K562 (cell line): ENCODE results near the gene BCAS1. TPM values are rescaled to one million over a fixed set of nuclear protein-coding genes. Genes with fewer than 3 reads are reported as not detected.

Source experiments
- ATAC-seq: fragments of 200-7000 bp; cut with Tn5 transposase; 3 replicates; pipeline ENCODE4 v1.9.1; 2020; ENCODE audit warnings: moderate library complexity
- BruUV-seq: library from RNA; stranded (reverse); fragments of 400-500 nt; replicated peaks from 2 replicates; lab custom pipeline; 2021; lab: Mats Ljungman, UMichigan
- CTCF ChIA-PET: fragments of 300-600 bp; formaldehyde crosslinking; extraction: SDS; loops from one replicate; lab custom pipeline; 2021; ENCODE audit warnings: low intra/inter-chr PET ratio; lab: Yijun Ruan, JAX
- POLR2A ChIA-PET: fragments of 300-600, 350-650 bp; sonication (Branson Sonifier 250); formaldehyde crosslinking; extraction: SDS; loops from one replicate; lab custom pipeline; 2021; ENCODE audit warnings: antibody characterized with exemption, inconsistent platforms; lab: Yijun Ruan, JAX
- DNase-seq, 4 experiments: peaks; one replicate each; pipeline versions ENCODE4 v3.0.0 to v3.0.0-alpha.2; 2011 to 2018; ENCODE audit warnings: low spot score in 3 of 4, mixed read lengths in 3 of 4; ENCODE audit errors: extremely low read depth in 1 of 4
- FAIRE-seq: peaks from 2 replicates; lab custom pipeline; 2011; peaks lifted over from hg19 to GRCh38; lab: Jason Lieb, UNC
- H2AFZ ChIP-seq: 2 replicates; pipeline ENCODE4 v1.6.0; 2011; ENCODE audit warnings: low read depth, low read length, control low read depth, inconsistent platforms
- H3K27ac ChIP-seq: fragments of 200-600 bp; 3 replicates; pipeline ENCODE4 v1.8.0; 2011; ENCODE audit warnings: low read depth, mild to moderate bottlenecking, control low read depth, inconsistent platforms, low read length, moderate library complexity, mixed read lengths; ENCODE audit errors: extremely low read depth
- H3K27me3 ChIP-seq, 2 experiments: fragments of 300-600 bp in 1 of 2; 2 replicates in 1 of 2; 3 replicates in 1 of 2; pipeline versions ENCODE4 v1.6.0 to v1.8.0; 2011; ENCODE audit warnings: inconsistent platforms in 2 of 2, low read length in 2 of 2, mild to moderate bottlenecking in 1 of 2, mixed read lengths in 1 of 2, moderate library complexity in 1 of 2; ENCODE audit not compliant: control insufficient read depth in 2 of 2, insufficient read depth in 2 of 2
- H3K36me3 ChIP-seq: fragments of 300-600 bp; 3 replicates; pipeline ENCODE4 v1.8.0; 2011; ENCODE audit warnings: mild to moderate bottlenecking, low read length, inconsistent platforms; ENCODE audit not compliant: control insufficient read depth, insufficient read depth
- H3K4me1 ChIP-seq, 2 experiments: fragments of 200-600 bp in 1 of 2; replicated peaks in 1 of 2; 2 replicates in 1 of 2; 3 replicates in 1 of 2; pipeline versions ENCODE4 v1.5.1 to v1.8.0; 2011; ENCODE audit warnings: inconsistent platforms in 2 of 2, low read length in 2 of 2, mild to moderate bottlenecking in 1 of 2, mixed read lengths in 1 of 2, moderate library complexity in 1 of 2; ENCODE audit not compliant: control insufficient read depth in 2 of 2, insufficient read depth in 2 of 2
- H3K4me2 ChIP-seq: 2 replicates; pipeline ENCODE4 v1.6.1; 2011; ENCODE audit warnings: low read length, control low read depth, inconsistent platforms, mixed read lengths; ENCODE audit not compliant: insufficient read depth
- H3K4me3 ChIP-seq: fragments of 200-600 bp; sonication (generic), shearing (Covaris generic); 2 replicates; pipeline ENCODE4 v1.5.1; 2016; ENCODE audit warnings: control low read depth, inconsistent platforms
- H3K79me2 ChIP-seq: fragments of 200-600 bp; 3 replicates; pipeline ENCODE4 v1.8.0; 2011; ENCODE audit warnings: low read length, inconsistent platforms; ENCODE audit not compliant: control insufficient read depth, insufficient read depth
- H3K9ac ChIP-seq, 2 experiments: 2 replicates each; pipeline versions ENCODE4 v1.6.0 to v1.6.1; 2011; ENCODE audit warnings: low read depth in 2 of 2, low read length in 2 of 2, control low read depth in 1 of 2, inconsistent platforms in 1 of 2, mild to moderate bottlenecking in 1 of 2, mixed read lengths in 1 of 2; ENCODE audit not compliant: insufficient read depth in 1 of 2
- H3K9me1 ChIP-seq: one replicate; pipeline ENCODE4 v1.6.0; 2011; ENCODE audit warnings: inconsistent platforms, mild to moderate bottlenecking, low read length, moderate library complexity; ENCODE audit not compliant: control insufficient read depth, insufficient read depth
- H3K9me3 ChIP-seq: replicated peaks from 2 replicates; pipeline ENCODE4 v1.5.1; 2011; ENCODE audit warnings: low read depth, low read length, inconsistent platforms; ENCODE audit not compliant: control insufficient read depth, insufficient read depth
- H4K20me1 ChIP-seq: replicated peaks from 2 replicates; pipeline ENCODE4 v1.6.1; 2011; ENCODE audit warnings: low read length, inconsistent platforms, mixed read lengths; ENCODE audit not compliant: control insufficient read depth, insufficient read depth
- CBX8 ChIP-seq: fragments of 200-600 bp; sonication (generic); IDR thresholded peaks from 2 replicates; pipeline ENCODE4 v1.6.1; 2012; ENCODE audit warnings: borderline replicate concordance, mixed run types, low read depth, mild to moderate bottlenecking, moderate library complexity, mixed read lengths, low read length, control low read depth, inconsistent platforms; ENCODE audit not compliant: poor library complexity, severe bottlenecking; ENCODE audit errors: extremely low read depth
- EWSR1 ChIP-seq: fragments of 450-650 bp; IDR thresholded peaks from 2 replicates; pipeline ENCODE4 v1.6.1; 2018; ENCODE audit warnings: borderline replicate concordance, mild to moderate bottlenecking, low read depth, moderate library complexity; ENCODE audit not compliant: partially characterized antibody
- HDGF ChIP-seq: fragments of 450-650 bp; IDR thresholded peaks from 2 replicates; pipeline ENCODE4 v1.6.1; 2016
- WGBS: fragments of 100-300 bp; shearing (Covaris generic); methylation state at CpG from one replicate; pipeline ENCODE4 v1.1.6; 2016; ENCODE audit warnings: low coverage, mixed read lengths; ENCODE audit not compliant: insufficient coverage; ENCODE audit errors: missing lambda C conversion rate; 5-methylcytosine and 5-hydroxymethylcytosine counted together
- in situ Hi-C: fragments of 300-500 bp; cut with MboI; formaldehyde crosslinking; loops from 4 replicates; pipeline ENCODE4 v1.15.0; 2018; ENCODE audit warnings: inconsistent platforms, mixed read lengths
- intact Hi-C: fragments of 100-400 bp; cut with micrococcal nuclease; formaldehyde crosslinking; loops from 2 replicates; pipeline ENCODE4 v1.14.2; 2022
- polyA plus RNA-seq, 8 experiments: library from polyadenylated mRNA; depleted of rRNA in 4 of 8; stranded (reverse) in 5 of 8; unstranded in 3 of 8; fragments of >200 nt; fragmentation: Nextera tagmentation in 2 of 8; fragmentation: Illumina TruSeq in 1 of 8; extraction: Ambion mirVana in 2 of 8; extraction: Trizol in 1 of 8; gene quantifications; 2 replicates each; pipeline versions ENCODE4 v1.2.1 to v1.2.3, GENCODE V29; 2011 to 2014; ENCODE audit warnings: inconsistent platforms in 1 of 8, missing spikeins in 1 of 8
- total RNA-seq, 7 experiments: library from RNA; depleted of rRNA in 6 of 7; stranded (reverse); fragments of >200 nt in 6 of 7; fragmentation: Illumina TruSeq in 2 of 7; extraction: Trizol in 2 of 7; gene quantifications; 2 replicates each; pipeline versions ENCODE4 v1.2.1 to v1.2.3, GENCODE V29; 2011 to 2021; ENCODE audit warnings: low replicate concordance in 1 of 7
- TF ChIP-seq, protein P1 (sequence below), 3 experiments: fragments of 200-800 bp in 1 of 3; fragments of 250-450 bp in 1 of 3; fragments of 450-650 bp in 1 of 3; sonication (Bioruptor Pico) in 1 of 3; sonication (Bioruptor generic) in 1 of 3; formaldehyde crosslinking in 1 of 3; IDR thresholded peaks; 2 replicates each; pipeline versions ENCODE4 v1.6.1 to v1.8.0; 2016 to 2022; ENCODE audit warnings: mild to moderate bottlenecking in 2 of 3, missing genetic modification characterization in 2 of 3, missing compliant biosample characterization in 1 of 3, moderate library complexity in 1 of 3

Gene BCAS1
- total and polyA plus RNA-seq, 9 of the 15 experiments (the other 6 are each of a cell fraction or from before 2014, with no cell fraction given), result 0.18 to 2.3 (median 0.93) TPM

DNA sequence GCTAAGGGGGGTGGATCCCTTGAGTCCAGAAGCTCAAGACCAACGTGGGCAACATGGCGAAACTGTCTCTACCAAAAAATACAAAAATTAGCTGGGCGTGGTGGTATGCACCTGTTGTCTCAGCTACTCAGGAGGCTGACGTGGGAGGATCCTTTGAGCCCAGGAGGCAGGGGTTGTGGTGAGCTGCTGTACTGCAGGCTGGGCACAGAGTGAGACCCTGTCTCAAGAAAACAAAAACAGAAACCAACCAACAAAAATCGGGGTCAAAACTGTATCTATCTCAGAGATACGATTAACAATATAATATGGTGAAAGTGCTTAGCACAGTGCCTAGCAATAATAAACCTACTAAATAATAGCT lies 20.7 kb upstream of the BCAS1 start:
- POLR2A ChIA-PET, result interaction anchor here (0.6 kb wide), 1 partner anchor 100 kb away, joined by 3 read pairs; no protein-coding TSS in a partner anchor
- 0% methylated on average over 6 of the region's 6 CpGs for WGBS
- Histone ChIP-seq H3K9me3 (no peaks in the 10 kb centered on the region), H4K20me1 (no peaks in the 10 kb centered on the region), H3K79me2 (no peaks in the 10 kb centered on the region), H2AFZ (no peak overlapping the region), H3K9ac (no peak overlapping the region), H3K4me3 (no peak overlapping the region), H3K27me3 (peaks cover 5 to 10% of the 10 kb centered on the region in 2 experiments; a peak in 3 of 5 replicates), H3K27ac (no peak overlapping the region), H3K9me1 (no peaks in the 10 kb centered on the region), H3K4me1 (no peaks in the 10 kb centered on the region; a peak in 1 of 5 replicates), H3K4me2 (no peak overlapping the region), H3K36me3 (no peaks in the 10 kb centered on the region)
- TF ChIP-seq HDGF, result no peak
- TF ChIP-seq EWSR1, result peak; percentile 59
- TF ChIP-seq, protein P1, sequence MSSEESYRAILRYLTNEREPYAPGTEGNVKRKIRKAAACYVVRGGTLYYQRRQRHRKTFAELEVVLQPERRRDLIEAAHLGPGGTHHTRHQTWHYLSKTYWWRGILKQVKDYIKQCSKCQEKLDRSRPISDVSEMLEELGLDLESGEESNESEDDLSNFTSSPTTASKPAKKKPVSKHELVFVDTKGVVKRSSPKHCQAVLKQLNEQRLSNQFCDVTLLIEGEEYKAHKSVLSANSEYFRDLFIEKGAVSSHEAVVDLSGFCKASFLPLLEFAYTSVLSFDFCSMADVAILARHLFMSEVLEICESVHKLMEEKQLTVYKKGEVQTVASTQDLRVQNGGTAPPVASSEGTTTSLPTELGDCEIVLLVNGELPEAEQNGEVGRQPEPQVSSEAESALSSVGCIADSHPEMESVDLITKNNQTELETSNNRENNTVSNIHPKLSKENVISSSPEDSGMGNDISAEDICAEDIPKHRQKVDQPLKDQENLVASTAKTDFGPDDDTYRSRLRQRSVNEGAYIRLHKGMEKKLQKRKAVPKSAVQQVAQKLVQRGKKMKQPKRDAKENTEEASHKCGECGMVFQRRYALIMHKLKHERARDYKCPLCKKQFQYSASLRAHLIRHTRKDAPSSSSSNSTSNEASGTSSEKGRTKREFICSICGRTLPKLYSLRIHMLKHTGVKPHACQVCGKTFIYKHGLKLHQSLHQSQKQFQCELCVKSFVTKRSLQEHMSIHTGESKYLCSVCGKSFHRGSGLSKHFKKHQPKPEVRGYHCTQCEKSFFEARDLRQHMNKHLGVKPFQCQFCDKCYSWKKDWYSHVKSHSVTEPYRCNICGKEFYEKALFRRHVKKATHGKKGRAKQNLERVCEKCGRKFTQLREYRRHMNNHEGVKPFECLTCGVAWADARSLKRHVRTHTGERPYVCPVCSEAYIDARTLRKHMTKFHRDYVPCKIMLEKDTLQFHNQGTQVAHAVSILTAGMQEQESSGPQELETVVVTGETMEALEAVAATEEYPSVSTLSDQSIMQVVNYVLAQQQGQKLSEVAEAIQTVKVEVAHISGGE (CRISPR knock-in tag; IDR thresholded peaks at IDR 0.05), result peak in 1 of 3 experiments; percentile 68; a peak in 1 of 6 replicates
- TF ChIP-seq CBX8, result no peak
- intact Hi-C loops (no loop called here), in situ Hi-C loops (loop anchor here (10.0 kb wide), 1 partner anchor 554 kb away; no protein-coding TSS in a partner anchor)
- CTCF ChIA-PET, result no interaction called here
- ATAC-seq (no peak), FAIRE-seq (no peak), DNase-seq (no peak)
- no TSS peak for BruUV-seq
